ENCODE results near the gene TFDP2.
"Not testable (repeated sequence)": the region's sequence is repeated elsewhere in the genome, so short reads cannot be mapped to it uniquely, and the experiment has no call there.

The TFDP2 gene

GRCh38 chr3:141981084-141981483 lies 168.3 kb downstream of the TFDP2 start:
- DNase-seq (ENCODE audit: low read depth, low spot score): no peak
- no peak overlapping the region for H3K27ac ChIP-seq

- DNase-seq (ENCODE audit: low read depth, low spot score): peak; percentile 43
- peak overlapping the region; percentile 11 for H3K27ac ChIP-seq
These were observed 170.2 kb downstream of the TFDP2 start for GRCh38 chr3:141979050-141979671.

- DNase-seq (ENCODE audit: low read depth, low spot score); H3K27ac ChIP-seq: not testable (repeated sequence)
These were observed 174.6 kb downstream of the TFDP2 start for GRCh38 chr3:141974777-141975176.

GRCh38 chr3:141972399-141972798 lies 176.9 kb downstream of the TFDP2 start:
- no peak for DNase-seq (ENCODE audit: low read depth, low spot score)
- no peak overlapping the region for H3K27ac ChIP-seq

GRCh38 chr3:141971571-141971970 lies 177.8 kb downstream of the TFDP2 start:
- no peak overlapping the region for H3K27ac ChIP-seq
- no peak for DNase-seq (ENCODE audit: low read depth, low spot score)

GRCh38 chr3:141969711-141970110 lies 179.6 kb downstream of the TFDP2 start:
- DNase-seq (ENCODE audit: low read depth, low spot score): no peak
- no peak overlapping the region for H3K27ac ChIP-seq

GRCh38 chr3:141965471-141965870 lies 183.9 kb downstream of the TFDP2 start:
- no peak overlapping the region for H3K27ac ChIP-seq
- DNase-seq (ENCODE audit: low read depth, low spot score): no peak

- H3K27ac ChIP-seq: no peak overlapping the region
- DNase-seq (ENCODE audit: low read depth, low spot score): no peak
These were observed 186.0 kb downstream of the TFDP2 start for GRCh38 chr3:141963301-141963700.

- DNase-seq (ENCODE audit: low read depth, low spot score): no peak
- peak overlapping the region; percentile 72 for H3K27ac ChIP-seq
These were observed 188.6 kb downstream of the TFDP2 start for GRCh38 chr3:141960731-141961130.

GRCh38 chr3:141959589-141960554 lies 189.5 kb downstream of the TFDP2 start:
- peak overlapping the region; percentile 72 for H3K27ac ChIP-seq
- DNase-seq (ENCODE audit: low read depth, low spot score): no peak

- no peak overlapping the region for H3K27ac ChIP-seq
- no peak for DNase-seq (ENCODE audit: low read depth, low spot score)
These were observed 194.2 kb downstream of the TFDP2 start for GRCh38 chr3:141955175-141955574.

- DNase-seq (ENCODE audit: low read depth, low spot score): no peak
- no peak overlapping the region for H3K27ac ChIP-seq
These were observed 196.7 kb downstream of the TFDP2 start for GRCh38 chr3:141952611-141953010.

GRCh38 chr3:141950572-141951493 lies 198.5 kb downstream of the TFDP2 start:
- no peak overlapping the region for H3K27ac ChIP-seq
- DNase-seq (ENCODE audit: low read depth, low spot score): no peak

- no peak for DNase-seq (ENCODE audit: low read depth, low spot score)
- no peak overlapping the region for H3K27ac ChIP-seq
These were observed 199.4 kb downstream of the TFDP2 start for GRCh38 chr3:141949972-141950371.

- DNase-seq (ENCODE audit: low read depth, low spot score): no peak
These were observed 199.9 kb downstream of the TFDP2 start for GRCh38 chr3:141949399-141949798.

GRCh38 chr3:141945726-141946485 lies 203.4 kb downstream of the TFDP2 start:
- no peak for DNase-seq (ENCODE audit: low read depth, low spot score)
- no peak overlapping the region for H3K27ac ChIP-seq

More at GRCh38 chr3:141949399-141949798, 199.9 kb downstream of the TFDP2 start:
- H3K27ac ChIP-seq: no peak overlapping the region

GRCh38 chr3:141942006-141942405 lies 207.3 kb downstream of the TFDP2 start:
- no peak for DNase-seq (ENCODE audit: low read depth, low spot score)
- no peak overlapping the region for H3K27ac ChIP-seq

- no peak for DNase-seq (ENCODE audit: low read depth, low spot score)
- peak overlapping the region; percentile 78 for H3K27ac ChIP-seq
These were observed 208.3 kb downstream of the TFDP2 start for GRCh38 chr3:141941093-141941492.

GRCh38 chr3:141940194-141940776 lies 209.1 kb downstream of the TFDP2 start:
- H3K27ac ChIP-seq: peak overlapping the region; percentile 78
- peak; percentile 95 for DNase-seq (ENCODE audit: low read depth, low spot score)
